ENCODE data around the gene ADAMTSL3.

Gene ADAMTSL3, protein sequence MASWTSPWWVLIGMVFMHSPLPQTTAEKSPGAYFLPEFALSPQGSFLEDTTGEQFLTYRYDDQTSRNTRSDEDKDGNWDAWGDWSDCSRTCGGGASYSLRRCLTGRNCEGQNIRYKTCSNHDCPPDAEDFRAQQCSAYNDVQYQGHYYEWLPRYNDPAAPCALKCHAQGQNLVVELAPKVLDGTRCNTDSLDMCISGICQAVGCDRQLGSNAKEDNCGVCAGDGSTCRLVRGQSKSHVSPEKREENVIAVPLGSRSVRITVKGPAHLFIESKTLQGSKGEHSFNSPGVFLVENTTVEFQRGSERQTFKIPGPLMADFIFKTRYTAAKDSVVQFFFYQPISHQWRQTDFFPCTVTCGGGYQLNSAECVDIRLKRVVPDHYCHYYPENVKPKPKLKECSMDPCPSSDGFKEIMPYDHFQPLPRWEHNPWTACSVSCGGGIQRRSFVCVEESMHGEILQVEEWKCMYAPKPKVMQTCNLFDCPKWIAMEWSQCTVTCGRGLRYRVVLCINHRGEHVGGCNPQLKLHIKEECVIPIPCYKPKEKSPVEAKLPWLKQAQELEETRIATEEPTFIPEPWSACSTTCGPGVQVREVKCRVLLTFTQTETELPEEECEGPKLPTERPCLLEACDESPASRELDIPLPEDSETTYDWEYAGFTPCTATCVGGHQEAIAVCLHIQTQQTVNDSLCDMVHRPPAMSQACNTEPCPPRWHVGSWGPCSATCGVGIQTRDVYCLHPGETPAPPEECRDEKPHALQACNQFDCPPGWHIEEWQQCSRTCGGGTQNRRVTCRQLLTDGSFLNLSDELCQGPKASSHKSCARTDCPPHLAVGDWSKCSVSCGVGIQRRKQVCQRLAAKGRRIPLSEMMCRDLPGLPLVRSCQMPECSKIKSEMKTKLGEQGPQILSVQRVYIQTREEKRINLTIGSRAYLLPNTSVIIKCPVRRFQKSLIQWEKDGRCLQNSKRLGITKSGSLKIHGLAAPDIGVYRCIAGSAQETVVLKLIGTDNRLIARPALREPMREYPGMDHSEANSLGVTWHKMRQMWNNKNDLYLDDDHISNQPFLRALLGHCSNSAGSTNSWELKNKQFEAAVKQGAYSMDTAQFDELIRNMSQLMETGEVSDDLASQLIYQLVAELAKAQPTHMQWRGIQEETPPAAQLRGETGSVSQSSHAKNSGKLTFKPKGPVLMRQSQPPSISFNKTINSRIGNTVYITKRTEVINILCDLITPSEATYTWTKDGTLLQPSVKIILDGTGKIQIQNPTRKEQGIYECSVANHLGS (N-terminal part only)

DNA sequence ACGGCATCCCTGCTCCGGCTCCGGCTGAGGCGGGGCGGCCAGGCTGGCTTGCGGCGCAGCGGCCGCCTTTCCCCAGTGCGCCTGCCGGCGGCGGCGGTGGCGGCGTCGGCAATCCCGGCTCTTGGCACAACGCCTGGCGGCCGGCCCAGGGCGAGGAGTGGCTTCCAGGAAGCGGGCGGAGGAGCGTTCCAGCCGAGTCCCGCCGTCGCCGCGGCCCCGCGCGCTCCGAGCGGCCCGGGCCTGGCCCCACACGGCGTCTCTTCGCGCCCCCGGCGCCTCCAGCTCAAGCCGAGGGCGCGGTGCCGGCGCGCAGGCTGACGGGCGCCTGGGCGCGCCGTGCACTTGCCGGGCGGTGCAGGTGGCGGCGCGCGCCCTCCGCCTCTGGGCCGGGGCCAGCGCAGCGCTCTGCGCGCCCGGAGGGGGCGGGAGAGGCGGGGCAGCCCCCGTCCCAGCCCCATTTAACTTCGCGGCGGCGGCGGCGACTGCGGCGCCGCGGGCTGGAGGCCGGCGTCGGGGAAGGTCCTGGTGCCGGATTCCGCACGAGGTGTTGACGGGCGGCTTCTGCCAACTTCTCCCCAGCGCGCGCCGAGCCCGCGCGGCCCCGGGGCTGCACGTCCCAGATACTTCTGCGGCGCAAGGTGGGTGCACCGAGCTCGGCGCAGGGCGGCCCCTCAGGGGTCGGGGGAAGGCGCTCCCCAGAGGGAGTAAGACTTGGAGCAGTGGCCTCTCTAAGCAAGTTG is at the start of gene ADAMTSL3:
Gene ADAMTSL3, plus strand, starts transcription at position 485 of the 740 bp plus-strand sequence. CDS start 1,639 bp downstream, outside the sequence.
- DNase-seq (ENCODE audit: low spot score), result no peak

DNA sequence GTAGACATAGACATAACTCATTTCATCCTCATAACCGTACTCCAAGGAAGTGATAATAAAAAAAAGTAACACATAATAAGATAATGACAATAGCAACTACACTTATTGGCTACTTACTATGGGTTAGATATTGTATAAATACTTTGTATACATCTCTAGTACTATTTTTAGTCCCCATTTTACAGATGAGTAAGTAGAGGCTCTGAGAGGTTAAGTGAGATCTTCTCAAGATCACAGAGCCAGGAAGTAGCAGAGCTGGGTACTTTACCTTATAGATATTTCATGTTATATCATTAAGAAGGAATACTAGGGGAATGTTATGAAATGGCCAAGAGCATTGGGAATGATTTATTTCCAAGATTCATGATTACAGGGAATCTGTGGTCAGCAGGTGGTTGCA is 49.4 kb upstream of the ADAMTSL3 start:
- no peak for DNase-seq (ENCODE audit: low spot score)

DNA sequence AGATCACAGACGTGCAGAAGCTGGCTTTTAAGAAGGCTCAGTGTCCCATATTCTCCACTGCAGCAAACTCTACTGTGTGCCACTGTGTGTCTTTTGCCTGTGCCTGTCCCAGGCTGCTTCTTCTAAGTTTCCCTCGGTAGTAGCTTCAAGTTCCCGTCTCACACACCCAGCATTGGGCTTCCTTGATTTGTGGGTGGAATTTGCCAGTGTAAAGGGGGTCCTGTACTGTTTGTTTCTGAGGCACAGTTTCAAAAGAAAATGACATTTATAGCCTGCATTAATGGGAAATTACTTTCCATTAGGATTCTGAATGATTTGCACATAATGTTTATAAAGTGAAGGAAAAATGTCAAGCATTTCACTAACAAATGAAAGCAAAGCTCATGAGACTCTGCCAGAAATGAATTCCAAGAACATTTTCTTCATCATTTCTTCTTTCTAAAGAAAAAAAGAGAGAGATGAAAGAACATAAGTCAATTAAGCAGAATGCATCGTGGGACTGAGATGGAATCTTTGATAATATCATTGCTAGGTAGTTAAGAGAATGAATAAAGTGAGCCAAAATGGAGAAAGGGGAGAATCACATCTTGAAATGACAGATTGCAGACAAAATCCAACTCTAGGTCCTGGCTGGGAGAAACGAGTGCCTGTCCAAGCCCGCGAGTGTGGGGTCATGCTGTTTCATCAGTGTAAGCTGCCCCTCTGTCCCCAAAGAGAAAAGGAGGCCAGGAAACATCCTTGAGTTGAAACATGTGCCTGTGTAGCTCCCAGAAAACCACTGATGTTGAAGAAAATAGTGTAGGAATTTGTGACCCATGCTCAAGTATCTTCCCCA is 48.6 kb upstream of the ADAMTSL3 start:
- DNase-seq (ENCODE audit: low spot score), result no peak

DNA sequence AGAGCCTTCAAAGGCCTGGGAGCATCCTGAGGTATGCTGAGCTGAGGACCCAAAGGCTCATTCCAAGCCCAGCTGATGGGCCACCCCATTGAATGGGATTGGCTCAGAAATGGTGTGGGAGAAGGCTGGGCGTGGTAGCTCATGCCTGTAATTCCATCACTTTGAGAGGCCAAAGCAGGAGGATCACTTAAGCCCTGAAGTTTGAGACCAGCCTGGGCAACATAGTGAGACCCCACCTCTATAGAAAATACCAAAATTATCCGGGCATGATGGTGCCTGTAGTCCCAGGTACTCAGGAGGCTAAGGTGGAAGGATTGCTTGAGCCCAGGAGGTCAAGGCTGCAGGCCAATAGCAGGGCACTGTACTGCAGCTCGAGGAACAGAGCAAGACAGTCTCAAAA is 43.8 kb upstream of the ADAMTSL3 start:
- no peak for DNase-seq (ENCODE audit: low spot score)

DNA sequence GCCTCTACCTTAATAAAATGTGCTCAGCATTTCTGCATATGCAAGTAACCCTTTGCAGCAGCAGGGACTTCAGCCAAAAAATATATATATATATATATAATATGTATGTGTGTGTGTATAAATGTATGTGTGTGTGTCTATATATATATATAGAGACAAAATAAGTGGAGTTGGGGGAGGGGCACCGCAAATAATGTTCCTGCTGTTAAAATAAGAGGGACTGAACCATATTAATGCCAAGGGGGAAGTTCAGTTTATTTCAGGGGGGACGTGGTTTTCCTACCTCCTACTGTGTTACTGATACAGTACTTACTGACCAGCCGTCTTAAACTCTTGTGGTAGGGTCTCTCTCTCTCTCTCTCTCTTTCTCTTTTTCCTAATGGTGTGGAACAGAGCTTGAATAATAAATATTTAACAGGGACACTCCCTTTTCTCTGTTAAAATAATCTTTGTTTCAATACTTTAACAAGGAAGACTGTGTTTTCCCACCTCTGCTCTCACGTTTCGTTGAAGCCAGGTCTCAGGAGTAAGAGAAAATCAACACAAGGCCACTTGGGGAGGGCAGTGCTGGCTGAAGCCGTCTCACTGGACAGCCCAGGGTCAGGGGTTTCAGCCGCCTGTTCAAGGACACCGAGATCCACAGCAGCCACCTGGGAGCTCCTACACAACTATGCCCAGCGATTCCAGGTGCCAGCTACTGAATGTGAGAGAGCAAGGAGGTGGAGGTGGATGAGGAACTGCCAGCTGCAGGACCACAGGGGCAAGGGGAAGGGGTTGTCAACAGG is 42.8 kb upstream of the ADAMTSL3 start:
- no peak for DNase-seq (ENCODE audit: low spot score)

DNA sequence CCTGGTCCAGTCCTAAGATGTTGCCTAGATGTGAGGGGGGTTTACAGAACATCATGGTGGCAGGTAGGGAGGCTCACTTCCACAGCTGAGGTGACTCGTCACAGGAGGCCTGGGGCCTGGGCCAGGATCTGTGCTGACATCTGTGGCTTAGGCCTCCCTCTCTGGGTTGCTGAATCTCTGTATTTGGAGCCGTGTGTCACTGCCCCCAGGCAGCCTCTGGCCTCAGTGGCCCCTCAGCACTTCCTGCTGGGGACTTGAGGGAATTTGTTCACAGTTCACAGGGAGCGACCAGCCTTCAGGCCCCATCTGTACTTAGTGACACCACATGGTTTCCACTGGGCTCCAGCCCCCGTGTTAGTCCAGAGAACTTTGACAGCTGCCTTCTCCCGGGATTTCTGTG is 41.7 kb upstream of the ADAMTSL3 start:
- no peak for DNase-seq (ENCODE audit: low spot score)

DNA sequence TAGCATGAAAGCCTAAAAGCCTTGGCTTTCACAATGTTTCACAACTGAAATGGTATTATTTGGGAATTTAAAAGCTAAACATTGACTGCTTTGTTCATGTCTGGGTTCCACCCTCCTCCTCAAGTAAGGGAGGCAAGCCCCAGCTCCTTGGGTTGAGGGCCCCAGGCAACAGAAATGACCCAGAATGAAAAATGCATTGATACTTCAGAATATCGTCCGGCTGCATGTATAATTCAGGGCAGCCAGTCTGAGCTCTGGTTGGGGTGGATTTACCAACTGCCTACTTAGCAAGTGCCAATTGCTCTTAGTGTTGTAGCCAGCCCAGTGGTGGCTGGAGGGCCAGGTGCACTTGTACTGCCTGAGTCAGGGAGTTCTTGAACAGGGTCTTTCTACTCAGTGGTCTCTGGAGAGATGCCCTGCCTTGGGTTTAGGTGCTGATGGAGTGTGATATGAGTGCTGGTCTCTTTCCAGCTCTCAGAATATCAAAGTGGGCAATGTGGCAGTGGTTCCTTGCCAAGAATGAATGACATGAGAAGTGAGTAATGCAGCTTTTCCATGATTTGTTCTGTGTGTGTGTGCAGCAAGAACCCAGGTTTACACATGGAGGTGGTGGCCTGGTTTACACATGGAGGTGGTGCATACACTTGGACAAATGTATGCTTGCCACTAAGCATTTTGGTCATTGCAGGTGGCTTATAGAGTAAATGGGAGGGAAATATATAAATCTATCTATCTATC is 40.9 kb upstream of the ADAMTSL3 start:
- DNase-seq (ENCODE audit: low spot score), result no peak

DNA sequence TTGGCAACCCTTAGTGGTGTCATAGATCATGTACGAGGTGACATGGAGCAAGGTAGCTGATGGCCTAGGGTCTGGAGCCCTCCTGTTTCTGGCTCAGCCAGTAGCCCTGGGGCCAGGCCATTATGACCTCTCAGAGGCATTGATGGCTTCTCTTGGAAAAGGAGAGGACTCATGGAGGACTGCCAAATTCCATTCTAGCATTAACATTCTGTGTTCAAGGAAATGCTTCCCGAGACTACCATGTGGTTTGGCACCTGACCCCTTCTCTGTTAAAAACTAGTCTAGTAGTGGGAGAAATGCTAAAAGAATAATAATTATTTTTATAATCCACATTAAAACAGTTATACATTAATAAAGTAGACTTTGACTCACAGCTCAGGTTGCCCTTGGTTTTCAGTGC is 40.2 kb upstream of the ADAMTSL3 start:
- DNase-seq (ENCODE audit: low spot score), result no peak

DNA sequence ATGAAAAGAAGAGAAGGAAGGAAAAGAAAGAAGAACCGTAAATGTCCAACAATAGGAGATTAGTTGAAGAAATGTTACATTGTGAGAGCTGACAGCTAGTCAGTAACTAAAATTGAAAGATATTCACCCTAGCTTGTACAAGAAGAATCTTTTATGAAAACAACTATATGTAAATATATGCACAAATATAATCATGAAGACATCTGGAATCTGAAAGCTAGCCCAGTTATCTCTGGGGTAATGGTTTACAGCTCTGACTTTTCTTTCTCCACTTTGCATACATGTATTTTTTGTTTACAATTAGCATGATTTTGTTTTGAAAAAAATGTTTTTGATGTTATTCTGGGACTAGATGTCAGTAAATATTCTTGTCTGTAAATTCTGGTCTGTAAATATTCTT is 37.1 kb upstream of the ADAMTSL3 start:
- no peak for DNase-seq (ENCODE audit: low spot score)

DNA sequence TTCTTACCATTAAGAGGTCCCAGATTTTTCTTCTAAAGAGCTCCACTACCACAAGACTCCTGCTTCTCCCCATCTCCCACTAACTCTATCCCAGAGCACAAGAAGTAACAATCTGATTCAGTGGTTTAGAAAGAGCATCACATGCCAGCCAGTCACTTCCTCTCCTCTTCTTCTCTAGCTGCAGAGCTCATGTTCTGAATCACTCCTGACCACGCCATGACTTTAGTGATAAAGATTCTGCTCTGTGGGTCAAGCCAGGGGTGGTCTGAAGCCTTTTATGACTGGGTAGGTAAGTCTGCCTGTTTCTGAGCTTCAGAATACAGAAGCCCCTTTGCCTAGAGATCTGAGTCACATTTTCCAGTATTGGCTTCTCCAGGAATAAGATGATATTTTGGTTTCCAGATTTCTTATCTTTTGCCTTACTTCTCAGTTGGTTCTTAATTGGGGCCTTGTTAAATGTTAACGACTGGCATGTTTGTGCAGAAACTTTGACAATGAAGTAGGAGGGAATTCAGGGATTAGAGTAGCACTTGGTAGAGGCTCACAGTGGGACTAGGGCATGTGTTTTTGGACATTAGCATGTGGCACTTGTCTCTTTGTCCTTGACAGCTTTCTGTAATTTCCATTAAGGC is 27.6 kb upstream of the ADAMTSL3 start:
- DNase-seq (ENCODE audit: low spot score), result no peak

DNA sequence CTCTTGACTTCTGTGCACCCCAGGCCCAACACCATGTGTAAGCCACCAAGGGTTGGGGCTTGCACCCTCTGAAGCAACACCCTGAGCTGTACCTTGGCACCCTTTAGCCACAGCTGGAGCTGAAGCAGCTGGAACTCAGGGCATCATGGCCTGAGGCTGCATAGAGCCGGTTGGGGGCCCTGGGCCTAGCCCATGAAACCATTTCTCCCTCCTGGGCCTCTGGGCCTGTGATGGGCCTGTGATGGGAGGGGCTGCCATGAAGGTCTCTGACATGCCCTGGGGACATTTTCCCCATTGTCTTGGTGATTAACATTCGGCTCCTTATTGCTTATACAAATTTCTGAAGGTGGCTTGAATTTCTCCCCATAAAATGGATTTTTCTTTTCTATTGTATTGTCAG is 22.4 kb upstream of the ADAMTSL3 start:
- no peak for DNase-seq (ENCODE audit: low spot score)

DNA sequence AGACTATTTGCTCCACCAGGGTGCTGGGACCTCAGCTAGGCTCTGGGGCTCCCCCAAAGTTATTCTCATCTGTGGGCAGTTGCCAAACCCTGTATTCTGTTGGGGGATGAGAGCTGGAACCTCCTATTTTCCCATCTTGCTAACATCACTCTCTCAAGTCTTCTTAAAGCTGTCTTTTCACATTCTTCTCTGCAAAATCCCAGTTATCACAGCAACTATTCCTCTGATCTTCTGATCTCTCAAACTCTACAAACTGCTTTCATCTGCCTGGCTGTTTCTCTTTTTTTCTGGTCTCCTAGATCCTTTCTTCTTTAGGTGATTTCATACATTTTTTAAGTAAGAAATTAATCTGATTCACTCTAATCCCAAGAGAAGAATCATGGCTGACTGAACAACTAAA is 10.7 kb upstream of the ADAMTSL3 start:
- no peak for DNase-seq (ENCODE audit: low spot score)

DNA sequence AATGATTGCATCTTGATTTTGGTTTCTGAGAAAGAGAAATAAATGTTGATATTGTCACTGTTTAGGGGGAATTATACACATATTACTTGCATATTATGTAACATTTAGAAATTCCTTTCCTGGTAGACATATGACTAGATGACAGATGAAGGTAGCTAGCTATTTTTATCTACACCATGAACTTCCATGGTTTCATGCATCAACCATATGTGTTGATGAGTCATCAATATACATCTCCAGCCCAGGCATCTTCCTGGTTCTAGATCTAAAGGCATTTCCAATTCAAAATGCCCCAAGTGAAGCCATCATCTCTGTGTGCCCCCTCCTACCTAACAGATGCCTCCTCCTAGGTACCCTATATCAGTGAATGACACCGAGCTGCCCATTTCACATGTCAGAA is 9.5 kb upstream of the ADAMTSL3 start:
- no peak for DNase-seq (ENCODE audit: low spot score)

DNA sequence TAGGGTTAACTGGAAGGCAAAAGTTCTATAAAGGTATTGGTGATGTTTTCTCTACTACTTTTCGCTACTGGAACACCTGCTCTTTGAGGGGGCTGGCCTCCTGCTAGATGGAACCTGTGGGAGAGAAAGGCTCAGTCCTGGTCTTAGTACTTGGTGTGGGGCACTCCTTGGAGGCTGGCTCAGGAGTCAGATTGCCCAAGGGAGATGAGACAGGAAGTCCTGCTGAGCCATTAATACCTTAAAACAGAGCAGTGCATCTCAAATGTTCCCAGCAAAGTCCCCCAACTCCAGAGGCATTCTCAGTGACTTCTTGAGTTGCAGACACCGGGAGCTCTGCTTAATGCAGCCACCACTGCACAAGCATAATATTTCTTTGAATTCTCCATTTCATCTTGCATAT is 3.1 kb upstream of the ADAMTSL3 start:
- no peak for DNase-seq (ENCODE audit: low spot score)

DNA sequence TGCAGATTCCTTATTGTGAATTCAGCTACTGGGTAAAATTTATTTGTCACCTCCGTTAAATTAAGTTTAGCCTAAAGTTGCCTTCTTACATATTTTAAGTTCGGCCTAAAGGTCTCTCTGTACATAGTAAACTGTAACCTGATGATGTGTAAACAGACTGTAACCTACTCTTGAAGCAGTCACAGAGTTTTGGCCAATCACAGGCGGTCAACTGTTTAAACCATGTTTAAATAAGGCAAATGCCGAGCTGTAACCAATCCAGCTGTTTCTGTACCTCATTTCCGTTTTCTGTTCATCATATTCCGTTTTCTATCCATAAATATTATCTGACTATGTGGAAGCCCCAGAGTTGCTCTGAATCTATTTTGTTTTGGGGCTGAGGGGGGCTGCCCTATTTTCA is 2.4 kb upstream of the ADAMTSL3 start:
- DNase-seq (ENCODE audit: low spot score), result no peak

DNA sequence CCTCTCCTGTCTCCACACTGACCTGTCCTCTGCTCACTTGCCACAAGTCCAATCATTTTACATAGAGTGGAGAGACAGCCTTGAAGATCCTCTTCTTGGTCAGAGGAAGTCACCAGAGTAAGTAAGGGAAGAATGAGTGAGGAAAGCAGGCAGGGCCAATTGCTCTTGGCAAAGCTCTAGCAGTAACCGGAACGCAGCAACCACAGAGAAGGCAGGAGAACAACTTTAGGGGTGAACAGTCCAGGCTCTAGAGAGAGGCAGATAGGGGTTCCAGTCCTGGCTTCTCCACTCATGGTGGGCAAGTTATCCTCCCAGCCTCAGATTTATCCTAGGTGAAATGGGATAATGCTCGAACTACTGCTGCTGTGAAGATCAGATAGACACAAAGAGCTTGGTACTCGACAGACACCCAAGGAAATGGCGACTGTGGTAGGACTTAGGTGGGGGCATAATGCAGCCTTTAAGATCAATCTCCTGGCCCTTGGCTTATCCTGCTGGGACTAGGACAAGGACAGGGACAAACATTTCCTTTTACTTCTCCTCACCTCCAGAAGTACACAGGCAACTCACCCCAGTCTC is 1.2 kb upstream of the ADAMTSL3 start:
- no peak for DNase-seq (ENCODE audit: low spot score)

DNA sequence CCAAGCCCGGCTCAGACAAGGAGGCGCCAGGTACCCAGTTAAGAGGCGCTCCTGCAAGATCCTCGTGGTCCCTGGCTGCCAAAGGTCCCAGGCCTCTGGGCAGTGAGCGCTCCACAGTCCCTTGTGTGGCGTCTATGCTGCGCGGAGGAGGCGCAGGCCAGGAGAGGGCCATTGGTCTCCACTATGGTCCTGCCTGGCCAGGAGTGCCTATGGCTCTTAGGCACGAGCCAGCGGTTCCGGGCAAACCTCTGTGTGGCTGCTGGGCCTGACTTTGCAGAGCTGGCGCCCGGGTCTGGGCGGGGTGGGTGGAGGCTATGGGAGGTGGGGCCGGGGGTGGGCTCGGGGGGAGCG is 660 bp upstream of the ADAMTSL3 start:
- no peak for DNase-seq (ENCODE audit: low spot score)

Measured in HuH-7 (cell line).